HL-60 (cell line): ENCODE results near the gene NRXN3.

Source experiments
- POLR2AphosphoS5 ChIP-seq: IDR thresholded peaks from 2 replicates; pipeline ENCODE4 v1.6.1; 2012; ENCODE audit warnings: low read depth
- SPI1 ChIP-seq: IDR thresholded peaks from 2 replicates; pipeline ENCODE4 v1.6.1; 2012; ENCODE audit warnings: low read depth, mild to moderate bottlenecking, borderline replicate concordance
- TF ChIP-seq, protein P1 (sequence below): IDR thresholded peaks from one replicate; pipeline ENCODE4 v1.5.1; 2011; ENCODE audit warnings: low read length, control low read depth, inconsistent platforms; ENCODE audit not compliant: insufficient read depth
- TF ChIP-seq, protein P2 (sequence below): IDR thresholded peaks from 2 replicates; pipeline ENCODE4 v1.6.1; 2012; ENCODE audit warnings: low read depth; ENCODE audit not compliant: insufficient replicate concordance

DNA sequence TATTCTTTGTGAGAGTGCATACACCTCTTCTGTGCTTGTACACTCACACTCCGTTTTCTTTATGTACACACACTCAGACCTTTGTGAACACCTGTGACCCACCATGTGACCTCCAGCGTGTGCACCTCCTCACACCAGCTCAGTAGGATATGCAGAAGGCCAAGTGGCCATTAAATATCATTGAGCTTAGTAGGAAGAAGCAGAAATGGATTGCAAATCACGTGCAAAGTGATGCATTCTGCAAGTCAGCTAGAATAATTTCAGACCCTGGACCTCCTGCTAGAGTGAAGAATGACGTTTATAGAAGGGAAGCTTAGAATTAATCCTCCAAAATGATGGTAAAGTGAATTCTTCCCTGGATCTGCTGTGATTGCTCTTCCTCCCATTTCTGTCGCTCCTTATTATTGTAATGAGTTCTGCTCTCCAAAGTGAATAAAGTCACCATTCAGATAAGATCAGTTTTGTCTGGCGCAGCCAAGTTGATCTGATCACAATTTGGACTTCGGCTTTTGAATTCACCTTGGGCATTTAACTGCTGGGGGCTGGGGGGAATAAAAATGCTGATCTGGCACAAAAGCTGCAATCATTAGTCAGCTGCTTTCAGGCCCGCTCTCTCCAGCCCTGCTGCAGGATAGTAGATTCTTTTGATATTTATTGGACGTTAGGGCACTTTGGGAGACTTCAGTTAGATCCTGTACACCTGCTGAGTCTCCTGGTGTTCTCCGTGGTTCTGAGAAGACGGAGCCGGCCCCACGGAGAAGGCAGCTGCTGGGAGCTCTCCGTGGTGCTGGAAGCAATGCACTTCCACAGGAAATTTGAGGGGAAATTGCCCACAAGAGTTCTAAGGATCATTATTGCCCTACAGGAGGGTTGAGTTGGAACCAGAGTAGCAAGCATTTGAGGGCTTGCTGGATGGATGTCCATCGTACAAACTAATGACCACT lies 12.4 kb upstream of the NRXN3 start:
- TF ChIP-seq, protein P1, sequence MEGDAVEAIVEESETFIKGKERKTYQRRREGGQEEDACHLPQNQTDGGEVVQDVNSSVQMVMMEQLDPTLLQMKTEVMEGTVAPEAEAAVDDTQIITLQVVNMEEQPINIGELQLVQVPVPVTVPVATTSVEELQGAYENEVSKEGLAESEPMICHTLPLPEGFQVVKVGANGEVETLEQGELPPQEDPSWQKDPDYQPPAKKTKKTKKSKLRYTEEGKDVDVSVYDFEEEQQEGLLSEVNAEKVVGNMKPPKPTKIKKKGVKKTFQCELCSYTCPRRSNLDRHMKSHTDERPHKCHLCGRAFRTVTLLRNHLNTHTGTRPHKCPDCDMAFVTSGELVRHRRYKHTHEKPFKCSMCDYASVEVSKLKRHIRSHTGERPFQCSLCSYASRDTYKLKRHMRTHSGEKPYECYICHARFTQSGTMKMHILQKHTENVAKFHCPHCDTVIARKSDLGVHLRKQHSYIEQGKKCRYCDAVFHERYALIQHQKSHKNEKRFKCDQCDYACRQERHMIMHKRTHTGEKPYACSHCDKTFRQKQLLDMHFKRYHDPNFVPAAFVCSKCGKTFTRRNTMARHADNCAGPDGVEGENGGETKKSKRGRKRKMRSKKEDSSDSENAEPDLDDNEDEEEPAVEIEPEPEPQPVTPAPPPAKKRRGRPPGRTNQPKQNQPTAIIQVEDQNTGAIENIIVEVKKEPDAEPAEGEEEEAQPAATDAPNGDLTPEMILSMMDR = no peak
- TF ChIP-seq POLR2AphosphoS5 (no peak), SPI1 (no peak)
- TF ChIP-seq, protein P2, sequence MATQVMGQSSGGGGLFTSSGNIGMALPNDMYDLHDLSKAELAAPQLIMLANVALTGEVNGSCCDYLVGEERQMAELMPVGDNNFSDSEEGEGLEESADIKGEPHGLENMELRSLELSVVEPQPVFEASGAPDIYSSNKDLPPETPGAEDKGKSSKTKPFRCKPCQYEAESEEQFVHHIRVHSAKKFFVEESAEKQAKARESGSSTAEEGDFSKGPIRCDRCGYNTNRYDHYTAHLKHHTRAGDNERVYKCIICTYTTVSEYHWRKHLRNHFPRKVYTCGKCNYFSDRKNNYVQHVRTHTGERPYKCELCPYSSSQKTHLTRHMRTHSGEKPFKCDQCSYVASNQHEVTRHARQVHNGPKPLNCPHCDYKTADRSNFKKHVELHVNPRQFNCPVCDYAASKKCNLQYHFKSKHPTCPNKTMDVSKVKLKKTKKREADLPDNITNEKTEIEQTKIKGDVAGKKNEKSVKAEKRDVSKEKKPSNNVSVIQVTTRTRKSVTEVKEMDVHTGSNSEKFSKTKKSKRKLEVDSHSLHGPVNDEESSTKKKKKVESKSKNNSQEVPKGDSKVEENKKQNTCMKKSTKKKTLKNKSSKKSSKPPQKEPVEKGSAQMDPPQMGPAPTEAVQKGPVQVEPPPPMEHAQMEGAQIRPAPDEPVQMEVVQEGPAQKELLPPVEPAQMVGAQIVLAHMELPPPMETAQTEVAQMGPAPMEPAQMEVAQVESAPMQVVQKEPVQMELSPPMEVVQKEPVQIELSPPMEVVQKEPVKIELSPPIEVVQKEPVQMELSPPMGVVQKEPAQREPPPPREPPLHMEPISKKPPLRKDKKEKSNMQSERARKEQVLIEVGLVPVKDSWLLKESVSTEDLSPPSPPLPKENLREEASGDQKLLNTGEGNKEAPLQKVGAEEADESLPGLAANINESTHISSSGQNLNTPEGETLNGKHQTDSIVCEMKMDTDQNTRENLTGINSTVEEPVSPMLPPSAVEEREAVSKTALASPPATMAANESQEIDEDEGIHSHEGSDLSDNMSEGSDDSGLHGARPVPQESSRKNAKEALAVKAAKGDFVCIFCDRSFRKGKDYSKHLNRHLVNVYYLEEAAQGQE = peak; percentile 95
